ENCODE measurements around the gene RNF157. TPM values are rescaled to one million over a fixed set of nuclear protein-coding genes. Genes with fewer than 3 reads are reported as not detected.

The RNF157 gene
- total RNA-seq, 4 donors from 2014 or later: 8.1 to 67.1 (median 23.9) TPM

GRCh38 chr17:76272541-76273444 is 32.5 kb upstream of the RNF157 start:
- TF ChIP-seq, protein P1, sequence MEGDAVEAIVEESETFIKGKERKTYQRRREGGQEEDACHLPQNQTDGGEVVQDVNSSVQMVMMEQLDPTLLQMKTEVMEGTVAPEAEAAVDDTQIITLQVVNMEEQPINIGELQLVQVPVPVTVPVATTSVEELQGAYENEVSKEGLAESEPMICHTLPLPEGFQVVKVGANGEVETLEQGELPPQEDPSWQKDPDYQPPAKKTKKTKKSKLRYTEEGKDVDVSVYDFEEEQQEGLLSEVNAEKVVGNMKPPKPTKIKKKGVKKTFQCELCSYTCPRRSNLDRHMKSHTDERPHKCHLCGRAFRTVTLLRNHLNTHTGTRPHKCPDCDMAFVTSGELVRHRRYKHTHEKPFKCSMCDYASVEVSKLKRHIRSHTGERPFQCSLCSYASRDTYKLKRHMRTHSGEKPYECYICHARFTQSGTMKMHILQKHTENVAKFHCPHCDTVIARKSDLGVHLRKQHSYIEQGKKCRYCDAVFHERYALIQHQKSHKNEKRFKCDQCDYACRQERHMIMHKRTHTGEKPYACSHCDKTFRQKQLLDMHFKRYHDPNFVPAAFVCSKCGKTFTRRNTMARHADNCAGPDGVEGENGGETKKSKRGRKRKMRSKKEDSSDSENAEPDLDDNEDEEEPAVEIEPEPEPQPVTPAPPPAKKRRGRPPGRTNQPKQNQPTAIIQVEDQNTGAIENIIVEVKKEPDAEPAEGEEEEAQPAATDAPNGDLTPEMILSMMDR (IDR thresholded peaks at IDR 0.05; ENCODE audit: low read depth): no peak

GRCh38 chr17:76271669-76272540 is 31.6 kb upstream of the RNF157 start:
- TF ChIP-seq, protein P1 (IDR thresholded peaks at IDR 0.05; ENCODE audit: low read depth): no peak

GRCh38 chr17:76270770-76271668 is 30.7 kb upstream of the RNF157 start:
- TF ChIP-seq, protein P1 (IDR thresholded peaks at IDR 0.05; ENCODE audit: low read depth): no peak

DNA sequence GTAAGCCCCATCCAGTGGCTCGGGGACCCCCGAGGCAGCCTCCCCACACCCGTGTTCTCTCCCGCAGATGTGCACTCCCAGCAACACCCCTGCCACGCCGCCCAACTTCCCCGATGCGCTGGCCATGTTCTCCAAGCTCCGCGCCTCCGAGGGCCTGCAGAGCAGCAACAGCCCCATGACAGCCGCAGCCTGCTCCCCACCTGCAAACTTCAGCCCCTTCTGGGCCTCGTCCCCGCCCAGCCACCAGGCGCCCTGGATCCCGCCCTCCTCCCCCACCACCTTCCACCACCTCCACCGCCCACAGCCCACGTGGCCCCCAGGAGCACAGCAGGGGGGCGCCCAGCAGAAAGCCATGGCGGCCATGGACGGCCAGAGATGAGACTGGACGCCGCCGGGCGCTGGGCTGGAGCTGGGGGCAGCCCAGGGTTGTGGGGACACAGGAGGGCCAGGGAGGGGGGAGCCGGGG is 29.9 kb upstream of the RNF157 start:
- TF ChIP-seq, protein P1 (IDR thresholded peaks at IDR 0.05; ENCODE audit: low read depth): no peak

DNA sequence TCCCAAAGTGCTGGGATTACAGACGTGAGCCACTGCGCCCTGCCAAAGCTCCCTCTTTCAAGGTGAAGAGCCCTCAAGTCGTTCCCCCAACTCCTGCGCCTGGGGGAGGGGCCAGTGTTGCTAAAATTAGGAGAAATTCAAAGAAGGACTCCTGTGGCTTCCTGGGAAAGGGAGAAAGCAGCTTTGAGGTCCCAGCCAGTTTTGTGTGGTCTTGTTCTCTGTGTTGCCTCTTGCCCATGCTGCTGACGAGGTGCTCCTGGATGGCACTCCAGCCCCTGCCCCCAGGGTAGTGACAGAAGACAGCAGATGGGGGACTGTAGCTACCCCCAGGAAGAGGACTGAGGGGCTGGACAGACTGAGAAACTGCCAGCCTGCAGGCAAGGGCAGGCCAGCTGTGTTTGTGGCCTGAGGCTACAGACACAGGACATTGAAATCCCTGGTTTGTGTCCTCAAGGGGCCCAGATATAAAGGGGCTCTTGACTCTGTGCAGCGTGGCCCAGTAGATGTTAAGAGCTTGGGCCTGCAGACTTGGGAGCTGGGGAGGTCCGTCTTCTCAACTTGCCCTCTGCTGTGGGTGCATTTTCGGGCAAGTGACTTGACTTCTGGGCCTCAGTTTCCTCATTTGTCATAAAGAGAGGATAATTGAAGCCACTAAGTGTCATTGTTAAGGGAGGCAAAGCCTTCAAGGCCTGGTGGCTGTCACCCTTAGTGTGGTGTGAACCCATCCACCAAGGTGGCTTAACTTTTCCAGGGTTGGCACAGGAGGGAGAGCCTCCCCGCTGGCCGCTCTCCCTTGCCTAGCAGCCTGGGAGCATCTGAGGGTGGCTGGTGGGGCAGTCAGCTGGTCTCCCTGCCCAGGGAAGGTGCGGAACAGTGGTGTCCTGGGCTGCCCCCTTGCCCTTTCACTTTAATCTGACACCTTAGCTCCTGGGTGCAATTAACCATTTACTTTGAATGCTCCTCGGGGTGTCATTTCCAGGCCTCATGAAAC is 29.0 kb upstream of the RNF157 start:
- TF ChIP-seq, protein P1 (IDR thresholded peaks at IDR 0.05; ENCODE audit: low read depth): no peak
